AG04449 (cell line): Measurements from ENCODE around the gene KIF6.
"Not testable (repeated sequence)": the region's sequence is repeated elsewhere in the genome, so short reads cannot be mapped to it uniquely, and the experiment has no call there.

Experiments used
- CTCF ChIA-PET: fragments of 350-600 bp; formaldehyde crosslinking; extraction: SDS; loops from one replicate; lab custom pipeline; 2021; ENCODE audit warnings: antibody characterized with exemption; lab: Yijun Ruan, JAX
- POLR2A ChIA-PET: fragments of 400-600, 350-600 bp; formaldehyde crosslinking; extraction: SDS; loops from one replicate; lab custom pipeline; 2020; ENCODE audit warnings: antibody characterized with exemption, inconsistent platforms; lab: Yijun Ruan, JAX
- DNase-seq: peaks from one replicate; pipeline ENCODE4 v3.0.0-alpha.2; 2010; ENCODE audit warnings: low read depth, low spot score
- H3K4me3 ChIP-seq: 2 replicates; pipeline ENCODE4 v1.5.1; 2011; ENCODE audit warnings: low read depth, mild to moderate bottlenecking, control low read depth, low read length
- CTCF ChIP-seq: IDR thresholded peaks from one replicate; pipeline ENCODE4 v1.5.1; 2011; ENCODE audit warnings: mild to moderate bottlenecking, moderate library complexity, low read length, control low read depth, inconsistent platforms; ENCODE audit not compliant: insufficient read depth; ENCODE audit errors: missing control alignments

The KIF6 gene

GRCh38 chr6:39685489-39685826 is 39.8 kb downstream of the KIF6 start:
- no peak overlapping the region for H3K4me3 ChIP-seq
- ChIA-PET POLR2A (no interaction called here), CTCF (no interaction called here)
- TF ChIP-seq CTCF = no peak
- no peak for DNase-seq

- TF ChIP-seq CTCF = no peak
- DNase-seq = no peak
- CTCF ChIA-PET = interaction anchor here (0.7 kb wide), 1 partner anchor 107 kb away, joined by 3 read pairs; no protein-coding TSS in a partner anchor
- POLR2A ChIA-PET = no interaction called here
- H3K4me3 ChIP-seq = no peak overlapping the region
Observed at GRCh38 chr6:39684790-39685488, 40.3 kb downstream of the KIF6 start.

DNA sequence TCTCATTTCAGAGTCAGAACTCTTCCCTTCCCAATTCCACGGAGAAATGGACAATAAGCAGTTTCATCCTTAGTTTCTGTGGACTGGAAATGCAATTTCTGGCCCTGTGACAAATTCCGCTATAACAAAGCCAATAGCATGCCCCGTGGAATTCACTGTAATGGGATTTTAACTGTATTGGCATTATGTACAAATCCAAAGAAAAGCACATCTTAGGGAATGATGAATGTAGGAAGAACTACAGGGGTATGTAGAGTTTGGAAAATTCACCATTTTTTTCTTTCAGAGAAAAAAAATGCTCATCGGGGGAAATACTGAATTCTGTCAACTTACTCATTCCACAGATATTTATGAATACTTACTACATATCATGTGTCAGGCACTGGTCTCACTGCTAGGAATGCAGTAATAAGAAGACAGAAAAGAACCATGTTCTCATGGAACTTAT is 43.5 kb downstream of the KIF6 start:
- ChIA-PET POLR2A (no interaction called here), CTCF (no interaction called here)
- peak; percentile 21 for DNase-seq
- no peak overlapping the region for H3K4me3 ChIP-seq
- no peak for TF ChIP-seq CTCF

DNA sequence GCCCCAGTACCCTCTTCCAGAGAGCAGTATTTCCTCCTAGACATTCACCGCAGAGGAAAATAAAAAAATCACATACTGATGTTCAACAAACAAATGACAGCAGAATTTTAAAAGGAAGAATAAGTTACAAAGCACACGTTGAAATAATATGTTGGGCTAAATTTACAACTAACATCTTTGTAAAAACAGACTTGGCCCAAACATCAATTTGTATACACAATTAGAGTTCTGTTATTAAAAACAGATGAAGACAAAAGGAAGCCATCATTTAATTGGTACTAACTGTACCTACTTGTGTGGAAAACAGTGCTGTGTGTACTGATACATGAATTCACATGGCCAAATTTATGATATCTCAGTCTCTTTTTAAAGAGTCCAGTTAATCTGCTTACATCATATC is 46.3 kb downstream of the KIF6 start:
- DNase-seq = no peak
- no peak overlapping the region for H3K4me3 ChIP-seq
- ChIA-PET CTCF (no interaction called here), POLR2A (no interaction called here)
- TF ChIP-seq CTCF = no peak

DNA sequence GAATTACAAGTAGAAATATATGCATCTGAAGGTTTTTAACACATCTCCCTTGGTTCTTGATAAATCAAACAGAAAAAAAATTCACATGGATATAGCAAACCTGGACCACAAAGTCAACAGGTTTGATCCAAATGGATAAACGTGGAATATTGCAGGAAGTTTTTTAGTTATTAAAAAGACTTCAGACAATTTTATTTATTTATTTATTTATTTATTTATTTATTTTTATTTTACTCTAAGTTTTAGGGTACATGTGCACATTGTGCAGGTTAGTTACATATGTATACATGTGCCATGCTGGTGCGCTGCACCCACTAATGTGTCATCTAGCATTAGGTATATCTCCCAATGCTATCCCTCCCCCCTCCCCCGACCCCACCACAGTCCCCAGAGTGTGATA is 47.9 kb downstream of the KIF6 start:
- POLR2A ChIA-PET, CTCF ChIA-PET, H3K4me3 ChIP-seq: not testable (repeated sequence)

GRCh38 chr6:39670519-39670918 is 54.7 kb downstream of the KIF6 start:
- POLR2A ChIA-PET = no interaction called here
- TF ChIP-seq CTCF = no peak
- DNase-seq = no peak
- no peak overlapping the region for H3K4me3 ChIP-seq
- CTCF ChIA-PET = no interaction called here

More for the DNA sequence above, 47.9 kb downstream of the KIF6 start:
- not testable (repeated sequence) for DNase-seq

DNA sequence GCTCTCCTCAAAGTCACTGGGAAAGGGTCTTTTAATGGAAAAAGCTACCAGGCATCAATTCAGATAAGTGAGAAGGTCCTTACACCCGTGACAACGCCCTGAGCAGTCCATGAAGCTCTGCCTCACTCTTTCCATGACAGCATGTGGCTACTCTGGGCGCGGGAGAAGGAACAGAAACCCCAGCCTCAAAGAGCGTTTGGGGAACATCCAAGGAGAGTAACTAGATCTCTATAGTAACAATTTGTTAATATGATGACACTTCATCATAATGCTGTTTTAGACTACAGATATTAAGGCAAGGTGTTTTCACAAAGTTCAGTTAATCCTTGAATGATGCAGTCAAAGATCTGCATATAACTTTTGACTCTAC is 55.2 kb downstream of the KIF6 start:
- POLR2A ChIA-PET = no interaction called here
- CTCF ChIA-PET = interaction anchor here (1.2 kb wide), 1 partner anchor 10 kb away, joined by 4 read pairs; no protein-coding TSS in a partner anchor
- TF ChIP-seq CTCF = no peak
- no peak for DNase-seq
- H3K4me3 ChIP-seq = no peak overlapping the region
